Heart left ventricle (tissue), 16 donors: ENCODE data around the gene ASH1L. TPM values are rescaled to one million over a fixed set of nuclear protein-coding genes. Genes with fewer than 3 reads are reported as not detected.
"Not testable (repeated sequence)": the region's sequence is repeated elsewhere in the genome, so short reads cannot be mapped to it uniquely, and the experiment has no call there.

Source experiments
- ATAC-seq, 4 donors: fragments of 200-7000 bp; cut with Tn5 transposase; one replicate each; pipeline ENCODE4 v1.9.1; 2020 to 2022; ENCODE audit warnings: moderate library complexity in 4 of 4, mild to moderate bottlenecking in 3 of 4, moderate number of reproducible peaks in 1 of 4
- DNase-seq, 5 donors: peaks; one replicate each; pipeline ENCODE4 v3.0.0-alpha.2; 2020
- H3K27ac ChIP-seq, 12 donors: fragments of 200-600 bp; sonication (generic) in 4 of 12; one replicate each; pipeline versions ENCODE4 v1.5.0 to v1.8.0; 2016 to 2022; ENCODE audit warnings: mild to moderate bottlenecking in 2 of 12
- H3K27me3 ChIP-seq, 9 donors: fragments of 200-600 bp; sonication (generic) in 2 of 9; one replicate each; pipeline versions ENCODE4 v1.5.1 to v1.8.0; 2016 to 2022; ENCODE audit warnings: mild to moderate bottlenecking in 3 of 9
- H3K36me3 ChIP-seq, 9 donors: fragments of 200-600 bp; sonication (generic) in 2 of 9; one replicate each; pipeline versions ENCODE4 v1.5.0 to v1.8.0; 2018 to 2022; ENCODE audit warnings: mild to moderate bottlenecking in 2 of 9
- H3K4me1 ChIP-seq, 12 donors: fragments of 200-600 bp; sonication (generic) in 4 of 12; one replicate each; pipeline versions ENCODE4 v1.5.0 to v1.8.0; 2016 to 2022; ENCODE audit warnings: mild to moderate bottlenecking in 3 of 12
- H3K4me3 ChIP-seq, 12 donors: fragments of 200-600 bp; sonication (generic) in 4 of 12; one replicate each; pipeline versions ENCODE4 v1.5.0 to v1.8.0; 2017 to 2022; ENCODE audit warnings: mild to moderate bottlenecking in 9 of 12, moderate library complexity in 4 of 12
- H3K9me3 ChIP-seq, 12 donors: fragments of 200-600 bp; sonication (generic) in 4 of 12; one replicate each; pipeline versions ENCODE4 v1.5.0 to v1.8.0; 2016 to 2022; ENCODE audit warnings: mild to moderate bottlenecking in 1 of 12
- CTCF ChIP-seq, 12 donors: fragments of 200-600 bp; sonication (generic) in 4 of 12; IDR thresholded peaks; one replicate each; pipeline versions ENCODE4 v1.5.0 to v1.8.0; 2018 to 2022; ENCODE audit warnings: antibody characterized with exemption in 12 of 12, mild to moderate bottlenecking in 5 of 12
- POLR2A ChIP-seq, 2 donors: fragments of 450-650 bp; IDR thresholded peaks; one replicate each; pipeline ENCODE4 v1.6.1; 2017; ENCODE audit warnings: antibody characterized with exemption in 2 of 2, mild to moderate bottlenecking in 2 of 2, moderate library complexity in 2 of 2
- WGBS, 4 donors: extraction: QIAGEN DNeasy Blood & Tissue Kit in 2 of 4; methylation state at CpG; one replicate each; pipeline versions ENCODE4 v1.1.5 to v1.1.7; 2013 to 2018; 5-methylcytosine and 5-hydroxymethylcytosine counted together
- intact Hi-C, 10 donors: fragments of 100-400 bp; cut with DNase I; formaldehyde crosslinking; loops; one replicate each; pipeline versions ENCODE4 v1.11.1 to v1.14.2; 2022
- polyA plus RNA-seq, 2 donors: library from polyadenylated mRNA; stranded (reverse); fragments of 200-250 nt; gene quantifications; one replicate each; pipeline ENCODE4 v1.2.3, GENCODE V29; 2013
- total RNA-seq, 9 donors: library from RNA; depleted of rRNA in 2 of 9; stranded (reverse); fragments of >200 nt in 2 of 9; fragmentation: NEBNext Ultra II Directional in 3 of 9; extraction: Animal tissue kit (Norgen Biotek cat#: 25700) in 3 of 9; gene quantifications; one replicate each; pipeline versions ENCODE4 v1.1.0 to v1.2.4, GENCODE V29; 2016 to 2023
- donor health status: ischemic (EF 13 %, LVEDD 7.1; RV severe dilation, severe dysfunction).
- donor health status: healthy with polysubstance abuse.
- donor health status: DM: no; HTN: yes; CAD: no.
- donor health status: DM: no; HTN: no; CAD: no.
- donor health status: ischemic (EF 25% LVEDD 6.9; RV normal size, moderate dysfunction).
- donor health status: ischemic (EF 25% LVEDD 5.7; RV mildly dilated, moderate dysfunction).
- donor health status: healthy.
- donor health status: DM: yes; HTN: yes; CAD: no.
- donor health status: ischemic (EF 35%, LVEDD 5.7; RV mildly dilated, moderate dysfunction).
- donor health status: nonischemic (EF 11% LVEDD 7.7; RV severe dilation, severe dysfunction).
- donor health status: DM: yes; HTN: yes; CAD: no.
- donor health status: PGD.
- donor health status: ischemic (EF 29% LVEDD 5.4; RV normal size, mild dysfunction).
- donor health status: nonischemic (EF 23%, LVEDD 6.1; RV moderate dilation, normal function).

ASH1L gene
- total and polyA plus RNA-seq, 11 donors: 9.3 to 56.0 (median 43.7) TPM

DNA sequence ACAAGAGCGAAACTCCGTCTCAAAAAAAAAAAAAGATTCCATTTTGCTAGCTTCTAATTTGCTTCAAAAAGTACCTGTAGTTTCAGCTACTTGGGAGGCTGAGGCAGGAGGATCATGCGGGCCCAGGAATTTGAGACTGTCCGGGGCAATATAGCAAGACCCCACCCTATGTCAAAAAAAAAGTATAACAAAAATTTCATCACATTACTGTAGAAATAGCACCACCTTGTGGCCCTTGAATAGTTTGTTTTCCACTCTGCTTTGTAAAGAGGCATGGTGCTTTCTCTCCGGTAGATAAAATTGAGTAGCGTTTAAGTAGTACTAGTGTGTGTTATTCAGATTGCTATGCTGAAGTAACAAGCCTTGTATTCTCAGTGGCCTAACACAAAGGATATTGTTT is 29.2 kb upstream of the ASH1L start:
- Histone ChIP-seq H3K4me1 (peaks cover 0 to 5% (median 0%) of the 10 kb centered on the region in 12 donors), H3K4me3 (no peak overlapping the region), H3K27me3 (no peaks in the 10 kb centered on the region), H3K9me3 (no peaks in the 10 kb centered on the region), H3K36me3 (no peaks in the 10 kb centered on the region), H3K27ac (no peak overlapping the region)
- DNase-seq (peak in 2 of 5 donors; percentile 28 to 32), ATAC-seq (peak; percentile 43 to 74 (median 68))
- WGBS, 4 donors: 36 to 39% (median 38%) methylated on average over 6 of the region's 6 CpGs
- intact Hi-C loops: loop anchor here in 9 of 10 donors (2.0 to 10.0 kb wide), 6 partner anchors 53 to 417 kb away; partner anchors contain the start of genes KRTCAP2 (in 1 of the 9), RUSC1 (in 1 of the 9) and TRIM46 (in 1 of the 9)
- no peak for TF ChIP-seq POLR2A (IDR thresholded peaks at IDR 0.05)
- TF ChIP-seq CTCF (IDR thresholded peaks at IDR 0.05): peak; percentile 38 to 68 (median 56)

DNA sequence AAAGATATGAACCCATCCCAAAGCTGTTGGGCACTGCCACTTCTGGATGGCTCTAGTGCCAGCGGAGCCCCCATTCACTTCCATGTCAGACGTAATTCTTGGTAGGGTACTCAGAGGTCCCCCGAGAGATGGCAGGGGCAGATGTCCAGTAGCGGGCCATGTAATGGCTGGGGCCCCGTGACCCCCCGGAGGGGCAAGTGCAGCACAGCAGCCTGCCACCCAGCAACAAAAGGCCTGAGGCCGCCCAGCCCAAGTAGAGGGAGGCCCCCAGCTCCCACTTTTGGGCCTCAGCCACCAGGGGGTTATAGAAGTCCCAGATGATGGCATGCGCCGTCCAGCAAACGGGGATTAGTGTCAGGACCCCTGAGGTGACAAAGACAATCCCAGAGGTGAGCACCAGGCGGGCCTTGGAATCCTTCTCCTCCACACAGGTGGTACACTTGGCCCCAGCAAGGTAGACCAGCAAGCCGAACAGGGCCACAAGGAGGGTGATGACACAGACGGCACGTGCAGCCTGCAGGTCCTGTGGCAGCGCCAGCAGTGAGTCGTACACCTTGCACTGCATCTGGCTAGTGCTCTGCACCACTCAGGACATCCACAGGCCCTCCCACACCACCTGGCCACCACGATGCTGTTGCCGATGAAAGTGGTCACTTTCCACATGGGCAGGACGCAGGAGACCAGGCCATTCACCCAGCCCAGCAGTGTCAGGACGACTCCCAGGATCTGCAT is 28.1 kb upstream of the ASH1L start:
- WGBS, 4 donors: 88 to 99% (median 91%) methylated on average over 9 to 20 of the region's 20 CpGs
- intact Hi-C loops: loop anchor here in 8 of 10 donors (2.0 to 10.0 kb wide), 6 partner anchors 54 to 416 kb away; partner anchors contain the start of genes KRTCAP2 (in 1 of the 8), RUSC1 (in 1 of the 8) and TRIM46 (in 1 of the 8)
- not testable (repeated sequence) for DNase-seq, H3K9me3 ChIP-seq, H3K36me3 ChIP-seq, H3K4me3 ChIP-seq, H3K27me3 ChIP-seq, H3K27ac ChIP-seq, H3K4me1 ChIP-seq
- ATAC-seq: peak in 2 of 4 donors; percentile 9 to 31

- H3K4me3 ChIP-seq, H3K9me3 ChIP-seq, ATAC-seq, H3K4me1 ChIP-seq, DNase-seq, H3K36me3 ChIP-seq, H3K27ac ChIP-seq, H3K27me3 ChIP-seq: not testable (repeated sequence)
- intact Hi-C loops: loop anchor here in 2 of 10 donors (10.0 kb wide), 2 partner anchors 144 to 334 kb away; partner anchors contain the start of gene ENTREP3 (in 1 of the 2)
- WGBS, 4 donors: 92 to 100% (median 94%) methylated on average over 3 of the region's 3 CpGs
Observed at GRCh38 chr1:155589282-155589681, 26.7 kb upstream of the ASH1L start.

DNA sequence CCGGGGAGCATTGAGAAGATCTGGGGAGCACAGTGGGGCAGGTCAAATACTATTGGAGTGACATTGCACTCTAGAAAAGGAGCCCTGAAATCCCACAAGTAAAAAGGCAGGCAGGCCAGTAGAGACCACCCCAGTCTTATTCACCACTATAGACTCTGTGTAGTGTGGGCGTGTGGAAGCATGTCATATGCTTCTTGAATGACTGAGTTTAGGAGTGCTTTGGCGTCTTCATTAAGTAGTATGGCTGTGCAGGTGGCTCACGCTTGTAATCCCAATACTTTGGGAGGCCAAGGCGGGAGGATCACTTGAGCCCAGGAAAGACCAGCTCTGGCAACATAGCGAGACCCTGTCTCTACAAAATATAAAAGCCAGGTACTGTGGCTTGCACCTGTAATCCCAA is 21.2 kb upstream of the ASH1L start:
- DNase-seq, H3K36me3 ChIP-seq, ATAC-seq, H3K4me1 ChIP-seq, H3K9me3 ChIP-seq, H3K27me3 ChIP-seq, H3K4me3 ChIP-seq, H3K27ac ChIP-seq: not testable (repeated sequence)
- 86 to 97% (median 91%) methylated on average over 6 of the region's 6 CpGs for WGBS, 4 donors
- intact Hi-C loops: loop anchor here in 2 of 10 donors (10.0 kb wide), 2 partner anchors 139 to 329 kb away; partner anchors contain the start of gene ENTREP3 (in 1 of the 2)

- WGBS, 4 donors: 93 to 99% (median 97%) methylated on average over 6 of the region's 6 CpGs
- H3K4me1 ChIP-seq, ATAC-seq, H3K27ac ChIP-seq, intact Hi-C loops, H3K36me3 ChIP-seq, H3K27me3 ChIP-seq, H3K4me3 ChIP-seq, DNase-seq, H3K9me3 ChIP-seq: not testable (repeated sequence)
Observed at GRCh38 chr1:155575608-155576007, 13.0 kb upstream of the ASH1L start.

- Histone ChIP-seq H3K27me3 (no peaks in the 10 kb centered on the region), H3K36me3 (peaks cover 0 to 9% (median 0%) of the 10 kb centered on the region in 9 donors), H3K4me1 (peaks cover 0 to 17% (median 0%) of the 10 kb centered on the region in 12 donors), H3K4me3 (no peak overlapping the region), H3K9me3 (no peaks in the 10 kb centered on the region), H3K27ac (no peak overlapping the region)
- ATAC-seq: no peak
- WGBS, 4 donors: 92 to 96% (median 95%) methylated on average over 3 of the region's 3 CpGs
- TF ChIP-seq CTCF (IDR thresholded peaks at IDR 0.05) (no peak), POLR2A (IDR thresholded peaks at IDR 0.05) (no peak)
- intact Hi-C loops: no loop called here
- no peak for DNase-seq
Observed at GRCh38 chr1:155574077-155574476, 11.5 kb upstream of the ASH1L start.
